Ureter (tissue), 1 donor: Measurements from ENCODE around the gene MTR. TPM values are rescaled to one million over a fixed set of nuclear protein-coding genes. Genes with fewer than 3 reads are reported as not detected.

Source experiments
- DNase-seq: peaks from one replicate; pipeline ENCODE4 v3.0.0-alpha.2; 2020; ENCODE audit warnings: low spot score
- total RNA-seq: library from RNA; stranded (reverse); gene quantifications from one replicate; pipeline ENCODE4 v1.2.4, GENCODE V29; 2023
- donor health status: DM: yes; HTN: yes; CAD: no.

MTR gene
- total RNA-seq, 1 donor from 2014 or later: 72.0 TPM

DNA sequence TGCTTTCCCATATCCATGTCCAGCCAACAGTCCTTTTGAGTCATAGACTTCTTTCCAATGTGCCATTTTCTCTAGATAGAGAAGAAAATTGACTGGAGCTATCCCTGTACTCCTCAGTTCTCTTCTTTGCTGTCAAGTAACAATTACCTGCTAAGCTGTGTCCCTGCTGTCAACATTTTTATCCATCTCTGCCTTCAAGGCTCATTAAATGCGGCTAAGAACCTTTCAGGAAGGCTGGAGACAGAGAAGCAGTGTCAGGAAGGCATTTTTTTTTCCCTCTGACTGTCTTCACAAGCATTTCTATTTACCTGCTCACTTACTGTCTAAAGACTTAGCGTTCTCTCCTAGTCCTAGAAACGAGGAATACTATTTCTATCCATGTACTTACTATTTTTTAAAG lies 69.1 kb downstream of the MTR start:
- DNase-seq: no peak

DNA sequence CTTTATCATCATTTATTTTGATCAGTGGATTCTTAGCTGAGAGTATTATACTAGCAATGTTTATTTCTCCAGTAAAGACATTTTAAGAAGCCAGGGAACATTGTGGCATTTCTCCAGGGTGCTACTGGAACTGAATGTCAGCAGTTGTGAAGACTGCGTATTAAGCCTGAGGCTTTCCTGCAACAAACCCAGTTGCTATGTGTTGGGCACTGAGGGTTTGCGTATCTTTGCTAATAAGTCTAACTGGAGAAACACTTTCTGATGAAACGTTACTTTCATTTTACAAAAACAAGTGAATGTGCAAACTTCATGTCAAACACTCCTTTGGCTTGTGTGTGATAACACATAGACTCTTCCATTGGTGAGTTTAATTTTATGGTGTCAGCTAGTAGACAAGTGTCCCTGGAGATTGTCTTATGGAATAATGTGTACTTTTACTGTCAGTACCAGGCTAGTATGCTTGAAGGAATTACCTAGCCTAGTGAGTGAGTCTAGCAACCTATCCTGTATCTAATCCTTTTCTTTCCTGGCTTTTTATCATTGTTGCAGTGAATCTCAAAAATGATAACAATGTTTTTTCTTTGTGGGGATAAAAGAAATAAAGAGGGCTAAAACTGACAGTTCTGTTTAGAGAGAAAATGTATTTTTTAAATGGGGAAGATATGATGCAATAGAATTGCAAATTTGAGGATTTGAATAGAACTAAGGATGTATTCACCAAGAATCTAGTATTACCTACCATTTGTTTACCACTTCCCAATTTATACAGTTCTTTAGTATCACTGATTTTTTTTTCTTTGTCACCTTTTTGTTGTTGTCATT lies 70.1 kb downstream of the MTR start:
- DNase-seq: no peak

DNA sequence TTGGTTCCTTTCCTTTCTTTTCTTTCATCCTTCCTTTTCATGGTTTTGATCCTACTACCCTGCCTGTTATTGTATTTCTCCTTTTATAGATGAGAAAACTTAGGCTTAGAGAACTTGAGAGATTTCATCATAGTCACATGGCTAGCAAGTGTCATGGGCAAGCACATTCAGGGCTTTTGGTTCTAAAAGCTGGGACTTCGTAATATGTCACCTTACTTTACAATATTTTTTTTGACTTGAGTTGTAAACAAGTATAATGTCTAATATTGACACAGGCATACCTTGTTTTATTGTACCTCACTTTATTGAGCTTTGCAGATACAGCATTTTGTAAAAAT lies 70.7 kb downstream of the MTR start:
- DNase-seq: no peak

DNA sequence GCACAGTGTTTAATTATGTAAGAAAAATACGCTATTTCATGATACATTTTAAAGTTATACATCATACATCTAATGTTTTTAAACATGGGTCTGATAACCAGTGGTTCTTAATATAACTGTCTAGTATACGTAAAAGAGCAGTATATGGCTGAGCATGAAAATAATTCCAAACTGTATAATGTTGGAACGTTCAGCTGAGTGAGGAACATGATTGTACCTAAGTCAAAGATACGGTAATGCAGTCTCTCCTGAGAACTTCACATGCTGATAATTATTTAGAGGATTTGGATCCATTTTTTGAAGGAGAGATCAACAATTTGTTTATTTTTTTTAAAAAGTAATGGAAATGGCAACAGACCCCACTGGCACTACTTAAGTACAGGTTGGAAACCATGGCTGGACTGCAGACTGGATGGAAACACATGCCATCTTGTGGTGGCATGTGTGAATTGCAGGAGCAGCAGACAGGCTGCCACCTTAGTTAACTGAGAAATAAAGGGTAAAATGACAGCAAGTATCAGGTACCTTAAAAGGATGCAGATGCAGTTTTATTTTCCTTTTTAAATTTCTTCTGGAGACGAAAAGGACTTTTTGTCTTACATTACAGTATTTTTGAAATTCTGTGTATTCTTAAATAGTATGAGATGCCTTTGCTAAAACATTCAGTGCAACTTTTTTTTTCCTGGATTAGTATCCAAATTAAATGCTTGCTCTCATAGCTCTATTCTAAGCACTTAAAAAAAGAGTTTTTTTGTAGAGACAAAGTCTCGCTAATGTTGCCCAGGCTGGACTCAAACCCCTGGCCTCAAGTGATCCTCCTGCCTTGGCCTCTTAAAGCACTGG lies 73.8 kb downstream of the MTR start:
- no peak for DNase-seq

DNA sequence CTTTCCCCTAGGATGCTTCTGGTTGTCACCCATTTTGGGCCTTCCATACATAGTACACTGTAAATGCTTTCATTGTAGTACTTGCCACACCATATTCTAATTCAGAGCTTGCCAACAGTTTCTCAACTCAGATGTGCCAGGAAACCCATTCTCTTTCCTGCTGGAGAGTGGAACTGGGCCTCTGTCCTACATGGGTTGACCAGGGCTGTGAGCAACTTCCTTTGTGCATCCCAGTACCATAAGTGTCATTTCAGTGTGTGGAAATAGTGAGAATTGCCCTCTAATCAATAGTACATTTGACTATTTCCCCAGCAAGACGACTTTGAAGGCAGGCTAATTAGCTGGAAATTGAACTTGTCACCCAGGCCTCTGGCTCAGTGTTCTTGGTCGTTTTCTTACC lies 74.8 kb downstream of the MTR start:
- DNase-seq: no peak

DNA sequence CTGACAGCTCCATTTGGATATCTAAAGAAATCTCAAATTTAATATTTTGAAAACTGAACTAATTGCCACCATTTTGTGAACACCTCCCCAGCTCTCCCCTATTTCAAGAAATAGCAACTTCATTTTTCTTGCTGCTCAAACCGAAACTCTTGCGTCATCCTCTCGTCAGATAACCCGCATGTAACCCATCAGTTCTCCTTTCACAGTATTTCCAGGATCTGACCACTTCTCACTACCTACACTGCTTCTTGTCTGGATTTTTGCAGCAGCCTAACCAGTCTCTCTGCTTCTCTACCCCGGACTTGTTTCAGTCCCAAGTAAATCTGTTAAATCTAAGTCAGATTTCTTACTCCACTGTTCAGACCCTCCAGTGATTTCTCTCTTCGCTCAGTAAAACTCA lies 75.6 kb downstream of the MTR start:
- no peak for DNase-seq

DNA sequence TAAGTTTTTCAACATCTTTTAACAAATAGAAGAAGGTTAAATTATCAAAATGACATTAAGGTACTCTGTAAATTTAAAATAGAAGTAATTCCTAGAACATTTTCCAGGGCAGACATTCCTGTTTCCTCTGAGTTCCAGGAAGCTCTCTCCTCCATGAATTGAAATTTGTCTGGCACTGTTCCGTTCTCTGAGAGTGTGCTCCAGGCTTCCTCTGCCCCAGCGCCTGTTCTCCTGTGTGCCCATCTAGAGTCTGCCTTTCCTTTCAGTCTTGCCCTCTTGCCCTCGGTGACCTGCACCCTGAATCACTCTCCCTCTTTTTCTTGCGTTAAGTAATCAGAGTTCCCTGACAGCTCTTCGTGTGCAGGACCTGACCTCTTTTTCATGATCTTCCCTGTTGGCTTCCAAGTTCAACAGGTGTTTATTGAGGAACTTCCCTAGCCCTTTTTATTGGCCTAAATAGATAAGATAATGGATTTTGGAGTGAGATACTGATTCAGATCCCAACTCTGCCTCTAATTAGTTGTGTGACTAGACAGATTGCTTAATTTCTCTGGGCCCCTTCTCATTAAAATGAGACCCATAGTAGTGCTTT lies 77.1 kb downstream of the MTR start:
- no peak for DNase-seq

DNA sequence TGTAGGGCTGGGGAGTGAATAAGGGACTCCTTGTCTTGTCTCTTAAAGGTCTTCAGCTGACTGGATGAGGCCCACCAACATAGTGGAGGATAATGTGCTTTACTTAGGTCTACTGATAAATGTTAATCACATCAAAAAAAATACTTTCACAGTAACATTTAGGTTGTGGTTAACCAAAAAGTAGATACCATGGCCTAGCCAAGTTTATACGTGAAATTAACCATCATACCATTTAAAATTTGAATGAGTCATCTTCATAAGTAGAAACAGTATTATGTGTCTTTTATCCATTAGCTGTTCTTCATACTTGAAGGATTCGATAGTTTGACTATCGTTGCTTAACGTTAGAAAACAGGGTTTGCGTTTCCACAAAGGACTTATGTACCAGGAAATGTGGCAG lies 80.9 kb downstream of the MTR start:
- no peak for DNase-seq

DNA sequence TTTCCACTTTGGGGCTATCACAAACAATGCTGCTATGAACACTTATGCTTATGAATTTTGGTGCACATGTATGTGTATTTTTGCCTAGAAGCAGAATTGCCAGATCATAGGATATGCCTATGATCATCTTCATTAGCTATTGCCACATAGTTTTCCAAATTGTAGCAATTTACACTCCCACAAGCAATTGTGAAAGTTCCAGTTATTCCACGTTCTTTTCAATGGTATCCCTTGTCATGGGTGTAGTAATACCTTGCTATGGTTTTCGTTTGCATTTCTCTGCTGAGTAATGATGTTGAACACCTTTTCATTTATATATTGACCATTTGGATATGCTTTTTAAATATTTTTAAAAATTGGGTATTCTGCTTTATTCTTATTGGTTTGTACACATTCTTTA lies 82.6 kb downstream of the MTR start:
- DNase-seq: no peak

DNA sequence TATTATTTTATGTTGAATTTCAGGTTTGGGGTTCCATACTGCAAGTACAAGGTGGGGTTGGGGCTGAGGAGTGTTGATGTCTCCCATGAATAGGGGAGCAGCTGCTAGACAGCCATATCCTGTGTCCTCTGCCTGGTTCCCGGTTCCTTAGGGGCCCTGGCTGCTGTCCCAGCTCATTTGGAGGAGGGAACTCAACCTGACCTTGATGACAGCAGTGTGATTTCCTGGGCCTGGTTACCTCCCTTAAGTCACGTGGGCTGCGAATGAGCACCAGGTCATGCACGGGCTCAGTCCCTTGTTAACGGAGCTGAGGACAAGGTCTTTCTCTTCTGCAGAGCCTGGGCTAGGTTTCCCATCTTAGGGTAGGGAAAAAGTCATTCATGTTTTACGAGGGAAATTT lies 85.1 kb downstream of the MTR start:
- no peak for DNase-seq

DNA sequence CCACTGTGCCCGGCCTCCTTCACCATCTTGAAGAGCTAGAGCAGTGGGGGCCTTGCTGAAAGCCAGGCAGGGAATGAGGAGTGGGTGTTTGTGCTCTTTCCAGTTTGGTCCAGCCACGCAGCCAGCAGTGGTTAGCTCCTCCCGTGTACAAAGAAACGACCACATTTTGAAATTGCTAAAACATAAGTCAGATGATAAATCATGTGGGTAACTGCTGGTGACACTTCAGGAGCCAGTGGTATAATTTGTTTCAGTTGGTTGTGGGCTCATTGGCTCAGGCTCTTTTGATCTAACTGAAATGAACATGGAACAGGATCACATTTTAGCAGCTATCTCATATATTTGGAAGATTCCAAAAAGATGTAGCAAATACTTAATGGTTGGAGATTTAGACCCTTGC lies 87.6 kb downstream of the MTR start:
- no peak for DNase-seq

DNA sequence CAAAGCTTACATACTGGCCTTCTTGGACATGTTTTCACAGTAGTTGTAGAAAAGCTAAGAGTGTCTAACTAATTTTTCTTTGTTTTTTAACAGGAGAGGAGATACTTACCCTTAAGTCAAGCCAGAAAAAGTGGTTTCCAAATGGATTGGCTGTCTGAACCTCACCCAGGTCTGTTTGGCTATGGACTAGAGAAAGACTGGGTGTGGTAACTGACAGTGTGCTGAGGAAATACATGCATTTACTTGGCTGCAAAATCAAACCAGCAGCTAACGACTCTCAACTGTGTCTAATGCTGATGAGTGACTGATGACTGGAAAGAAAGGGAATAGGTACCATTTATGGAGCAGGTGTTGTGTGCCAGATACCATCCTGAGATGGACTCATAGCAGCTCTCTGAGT lies 91.1 kb downstream of the MTR start:
- no peak for DNase-seq

DNA sequence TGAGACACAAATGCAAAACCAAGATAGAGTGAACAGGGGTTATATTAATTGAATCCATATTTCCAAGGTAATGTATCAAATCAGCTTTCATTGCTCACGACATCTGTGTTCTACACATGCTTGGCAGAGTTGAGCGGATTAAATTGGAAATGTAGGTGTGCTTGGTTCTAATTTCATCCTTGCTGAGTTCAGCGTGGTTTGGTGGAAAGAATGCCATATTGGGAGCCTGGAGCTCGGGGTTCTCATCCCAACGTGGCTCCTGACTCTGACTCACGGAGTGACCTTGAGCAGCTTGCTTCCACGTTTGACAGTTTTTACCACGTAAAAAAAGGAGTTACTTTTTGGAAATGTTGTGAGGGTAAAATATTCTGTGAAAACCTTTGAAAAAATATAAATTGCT lies 92.0 kb downstream of the MTR start:
- DNase-seq: no peak

DNA sequence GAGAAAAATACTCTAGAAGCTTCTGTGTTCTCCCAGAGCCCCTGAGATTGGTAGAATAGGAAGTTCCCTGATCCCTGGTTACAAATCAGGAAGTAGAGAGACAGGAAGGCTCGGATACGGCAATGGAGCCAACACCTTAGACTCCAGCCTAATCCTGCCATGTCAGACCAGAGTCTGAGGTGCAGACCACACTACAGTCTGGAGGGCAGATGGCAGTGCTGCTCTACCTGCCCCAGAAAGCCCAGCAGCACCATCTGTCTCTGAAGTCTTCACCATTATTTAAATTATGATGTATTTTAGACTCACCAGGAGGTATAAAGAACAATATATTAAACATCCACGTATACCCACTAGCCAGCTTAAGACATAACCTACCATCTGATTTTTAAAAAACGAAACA lies 93.0 kb downstream of the MTR start:
- DNase-seq: no peak

DNA sequence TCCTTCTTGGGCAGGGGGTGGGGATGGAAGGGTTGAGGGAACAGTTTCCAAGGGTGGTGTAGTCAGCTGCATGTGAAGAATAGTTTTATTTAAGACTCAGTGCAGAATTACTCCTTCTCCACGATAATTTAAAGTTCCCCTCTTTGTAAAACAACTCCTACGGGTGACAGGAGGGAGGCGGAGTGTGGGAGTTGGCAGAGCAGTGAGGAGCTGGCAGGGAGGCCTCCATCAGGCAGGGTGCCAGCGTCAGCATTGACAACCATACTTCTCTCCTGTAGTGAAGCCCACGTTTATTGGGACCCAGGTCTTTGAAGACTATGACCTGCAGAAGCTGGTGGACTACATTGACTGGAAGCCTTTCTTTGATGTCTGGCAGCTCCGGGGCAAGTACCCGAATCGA lies 93.8 kb downstream of the MTR start:
- no peak for DNase-seq

DNA sequence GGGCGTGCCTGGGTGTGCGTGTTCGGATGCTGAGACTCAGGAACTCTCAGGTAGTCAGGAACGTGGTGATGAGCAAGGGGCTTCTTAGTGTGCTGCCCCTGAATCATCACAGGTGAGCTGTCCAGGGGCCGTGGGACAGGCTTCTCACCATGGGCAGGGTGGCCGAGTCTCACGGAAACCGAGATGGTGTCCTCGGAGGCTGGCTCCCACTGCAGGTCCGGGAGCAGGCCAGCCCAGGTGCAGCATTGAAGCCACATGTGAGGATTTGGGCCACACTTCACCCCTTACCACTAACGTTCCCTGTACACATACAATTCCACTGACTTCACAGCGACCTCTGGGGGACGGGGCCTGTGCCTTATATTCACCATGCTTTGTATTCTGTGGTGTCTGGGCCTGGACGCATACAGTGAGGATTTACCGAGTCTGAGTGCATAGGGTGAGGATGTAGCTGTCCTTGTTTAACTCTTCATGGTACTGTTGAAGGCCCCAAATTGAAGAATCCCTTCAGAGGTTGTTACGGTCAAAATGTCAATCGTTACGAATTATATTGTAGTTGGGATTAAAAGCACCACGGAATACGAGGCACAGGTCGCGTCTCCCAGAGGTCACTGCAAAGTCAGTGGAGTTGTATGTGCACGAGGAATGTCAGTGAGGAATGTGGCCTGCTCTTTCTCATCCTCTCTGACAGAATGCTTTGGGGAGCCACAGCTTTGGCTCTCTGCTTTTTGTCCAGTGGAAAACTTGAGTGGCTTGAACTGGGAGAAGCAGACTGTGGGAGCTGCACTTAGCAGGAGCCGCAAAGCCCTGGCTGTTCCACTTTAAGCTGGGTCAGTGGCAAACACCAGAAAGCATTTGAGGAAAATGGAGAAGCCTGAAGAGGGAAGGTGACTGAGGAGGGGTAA lies 95.3 kb downstream of the MTR start:
- no peak for DNase-seq

DNA sequence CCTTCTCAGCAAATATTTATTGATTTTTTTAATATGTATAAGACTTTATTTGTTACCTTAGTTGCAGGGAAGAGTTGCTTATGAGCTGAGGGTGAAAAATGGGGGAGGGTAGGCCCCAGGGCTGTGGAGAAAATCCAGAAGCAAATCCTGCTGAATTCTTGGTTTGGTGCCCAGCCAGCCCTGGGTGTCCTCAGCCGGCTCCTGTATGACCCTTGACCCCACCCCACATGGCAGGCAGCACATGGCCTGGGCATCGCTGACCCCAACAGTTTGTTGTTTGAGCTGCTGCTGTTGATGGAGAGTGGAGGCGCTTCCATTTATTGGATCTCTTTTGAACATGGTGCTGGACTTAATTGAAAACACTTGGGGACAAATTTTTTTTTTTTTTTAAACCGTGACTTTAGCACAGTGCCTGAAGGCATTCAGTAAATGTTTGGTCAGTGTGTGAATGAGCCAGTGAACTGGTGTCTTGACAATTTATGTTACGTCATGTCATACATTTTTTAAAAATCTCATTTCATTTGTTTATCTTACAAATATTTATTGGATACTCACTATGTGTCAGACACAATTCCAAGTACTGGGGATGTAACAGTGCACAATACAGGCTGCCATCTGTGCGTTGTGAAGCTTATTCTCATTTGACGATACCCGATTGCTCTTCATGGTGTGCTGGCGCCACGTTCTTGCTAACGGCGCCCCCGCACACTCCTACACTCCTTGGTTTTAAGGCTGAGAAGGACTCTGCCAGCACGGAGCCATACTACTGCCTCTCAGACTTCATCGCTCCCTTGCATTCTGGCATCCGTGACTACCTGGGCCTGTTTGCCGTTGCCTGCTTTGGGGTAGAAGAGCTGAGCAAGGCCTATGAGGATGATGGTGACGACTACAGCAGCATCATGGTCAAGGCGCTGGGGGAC lies 98.8 kb downstream of the MTR start:
- DNase-seq: no peak

DNA sequence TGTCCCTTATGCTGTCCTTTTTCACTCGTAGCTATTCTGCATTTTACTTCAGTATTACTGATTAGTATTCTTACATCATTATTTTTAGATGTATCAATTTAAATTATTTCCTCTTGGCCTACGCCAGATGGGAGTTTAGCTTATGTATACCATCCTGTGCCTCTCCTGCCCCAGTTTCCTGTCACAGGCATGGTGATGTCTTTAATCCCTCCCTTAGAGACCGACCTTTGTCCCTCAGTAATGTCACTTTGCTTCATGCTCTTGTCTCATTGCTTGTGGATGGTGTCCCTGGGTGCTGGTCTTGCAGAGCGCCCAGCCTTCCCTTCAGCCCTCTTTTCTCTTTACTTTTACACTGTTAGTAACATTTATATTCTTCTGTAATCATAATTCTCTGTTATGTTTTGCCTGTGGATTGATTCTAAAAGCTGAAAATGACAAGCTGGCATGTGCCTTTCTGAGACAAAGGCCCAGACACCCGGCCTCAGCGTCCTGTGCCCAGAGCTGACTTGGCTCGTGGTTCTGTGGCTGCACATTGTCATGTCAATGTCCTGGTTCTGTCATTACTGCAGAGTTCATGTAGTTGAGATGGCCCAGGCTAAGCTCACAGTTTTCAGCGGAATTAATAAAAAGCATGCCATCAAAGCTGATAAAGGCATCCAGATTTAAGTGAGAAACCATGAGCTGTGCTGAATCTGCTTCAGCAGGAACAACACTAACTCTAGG lies 100.7 kb downstream of the MTR start:
- DNase-seq: no peak

DNA sequence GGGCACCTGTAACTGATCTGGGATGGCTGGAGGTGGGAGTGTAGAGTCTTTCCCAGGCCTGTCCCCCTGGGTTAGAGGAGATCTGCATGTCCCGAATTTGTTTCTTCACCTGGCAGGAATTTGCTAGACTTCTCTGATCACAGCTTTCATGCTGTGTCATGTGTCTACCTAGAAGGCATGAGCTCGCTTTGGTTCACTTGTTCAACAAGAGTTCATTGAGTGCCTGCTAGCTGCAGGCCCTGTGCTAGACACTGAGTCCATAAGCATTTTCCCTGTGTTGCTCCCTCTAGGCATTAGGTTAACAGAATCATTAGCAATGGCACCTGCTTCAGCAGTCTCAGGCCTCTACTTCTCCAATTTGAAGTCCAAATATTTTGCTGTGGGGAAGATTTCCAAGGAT lies 101.6 kb downstream of the MTR start:
- DNase-seq: no peak
